HepG2 (cell line): Measurements from ENCODE around the gene MYO19. TPM values are rescaled to one million over a fixed set of nuclear protein-coding genes. Genes with fewer than 3 reads are reported as not detected.

Source experiments
- AGO1 ChIP-seq: fragments of 200-400 bp; formaldehyde crosslinking; IDR thresholded peaks from 2 replicates; pipeline ENCODE4 v1.6.1; 2017; ENCODE audit warnings: mild to moderate bottlenecking, low read depth, low read length, moderate library complexity; ENCODE audit not compliant: poor library complexity, severe bottlenecking
- BRF2 ChIP-seq: sonication (generic); formaldehyde crosslinking; IDR thresholded peaks from 2 replicates; pipeline ENCODE4 v1.8.1; 2022; ENCODE audit warnings: mild to moderate bottlenecking, missing genetic modification reagents
- KDM1A ChIP-seq: IDR thresholded peaks from 2 replicates; pipeline ENCODE4 v1.6.1; 2016; ENCODE audit warnings: missing compliant biosample characterization
- KDM5A ChIP-seq: fragments of 200-600 bp; sonication (generic); IDR thresholded peaks from 2 replicates; pipeline ENCODE4 v1.7.0; 2018; ENCODE audit warnings: antibody characterized with exemption, mild to moderate bottlenecking, low read length, borderline replicate concordance
- MED13 ChIP-seq: sonication (generic); formaldehyde crosslinking; IDR thresholded peaks from 2 replicates; pipeline ENCODE4 v1.5.0; 2020; ENCODE audit warnings: missing genetic modification reagents
- NCOA1 ChIP-seq: sonication (generic); formaldehyde crosslinking; IDR thresholded peaks from 2 replicates; pipeline ENCODE4 v1.9.0; 2021; ENCODE audit warnings: missing genetic modification reagents
- NFYC ChIP-seq: IDR thresholded peaks from 2 replicates; pipeline ENCODE4 v1.6.1; 2016; ENCODE audit warnings: missing genetic modification reagents, missing compliant biosample characterization
- PAWR ChIP-seq: sonication (generic); formaldehyde crosslinking; IDR thresholded peaks from 2 replicates; pipeline ENCODE4 v1.4.0; 2020; ENCODE audit warnings: missing genetic modification reagents, mild to moderate bottlenecking, borderline replicate concordance
- PCBP1 ChIP-seq: fragments of 200-400 bp; formaldehyde crosslinking; IDR thresholded peaks from 2 replicates; pipeline ENCODE4 v1.6.1; 2017; ENCODE audit warnings: mild to moderate bottlenecking, low read depth, low read length, borderline replicate concordance
- SAFB2 ChIP-seq: sonication (generic); formaldehyde crosslinking; IDR thresholded peaks from 2 replicates; pipeline ENCODE4 v1.5.1; 2020; ENCODE audit warnings: missing genetic modification reagents, low read depth, mild to moderate bottlenecking, borderline replicate concordance
- SCMH1 ChIP-seq: sonication (generic); formaldehyde crosslinking; IDR thresholded peaks from 2 replicates; pipeline ENCODE4 v1.9.0; 2021; ENCODE audit warnings: missing genetic modification reagents, mild to moderate bottlenecking, borderline replicate concordance
- SRY ChIP-seq: sonication (generic); formaldehyde crosslinking; IDR thresholded peaks from 2 replicates; pipeline ENCODE4 v1.8.0; 2022; ENCODE audit warnings: mild to moderate bottlenecking, missing genetic modification reagents
- ZBTB25 ChIP-seq: IDR thresholded peaks from 2 replicates; pipeline ENCODE4 v1.6.1; 2018; ENCODE audit warnings: missing genetic modification reagents
- ZNF230 ChIP-seq: sonication (generic); formaldehyde crosslinking; IDR thresholded peaks from 2 replicates; pipeline ENCODE4 v1.4.0; 2020; ENCODE audit warnings: mild to moderate bottlenecking, missing genetic modification reagents
- ZNF629 ChIP-seq: sonication (generic); formaldehyde crosslinking; conservative IDR thresholded peaks from 2 replicates; pipeline ENCODE4 v1.5.0; 2020; ENCODE audit warnings: missing genetic modification reagents
- ZNF724P ChIP-seq: sonication (generic); formaldehyde crosslinking; IDR thresholded peaks from 2 replicates; pipeline ENCODE4 v1.8.0; 2022; ENCODE audit warnings: missing genetic modification reagents, borderline replicate concordance
- polyA plus RNA-seq, 8 experiments: library from polyadenylated mRNA; depleted of rRNA in 3 of 8; stranded (reverse) in 7 of 8; unstranded in 1 of 8; fragments of >200 nt; fragmentation: Illumina TruSeq in 4 of 8; extraction: Trizol in 4 of 8; gene quantifications; 2 replicates each; pipeline versions ENCODE4 v1.2.1 to v1.2.3, GENCODE V29; 2011 to 2016; ENCODE audit warnings: low read depth in 4 of 8, missing spikeins in 1 of 8, mixed read lengths in 1 of 8; ENCODE audit not compliant: insufficient read depth in 1 of 8
- total RNA-seq, 5 experiments: library from RNA; depleted of rRNA; stranded (reverse); fragments of >200 nt; fragmentation: Illumina TruSeq; extraction: Trizol; gene quantifications; 2 replicates each; pipeline ENCODE4 v1.2.3, GENCODE V29; 2016; ENCODE audit warnings: low read depth in 1 of 5
- TF ChIP-seq, protein P1 (sequence below): sonication (generic); formaldehyde crosslinking; IDR thresholded peaks from 2 replicates; pipeline ENCODE4 v1.9.0; 2021; ENCODE audit warnings: missing genetic modification reagents, mild to moderate bottlenecking, borderline replicate concordance
- TF ChIP-seq, protein P2 (sequence below): sonication (generic); formaldehyde crosslinking; IDR thresholded peaks from 2 replicates; pipeline ENCODE4 v1.4.0; 2020; ENCODE audit warnings: mild to moderate bottlenecking, missing genetic modification reagents
- TF ChIP-seq, protein P3 (sequence below): IDR thresholded peaks from 2 replicates; pipeline ENCODE4 v1.6.1; 2016; ENCODE audit warnings: control low read depth

The MYO19 gene
- total and polyA plus RNA-seq, 2 of the 13 experiments (the other 11 are each of a cell fraction or from before 2014, with no cell fraction given), result 75.7 to 82.3 TPM

DNA sequence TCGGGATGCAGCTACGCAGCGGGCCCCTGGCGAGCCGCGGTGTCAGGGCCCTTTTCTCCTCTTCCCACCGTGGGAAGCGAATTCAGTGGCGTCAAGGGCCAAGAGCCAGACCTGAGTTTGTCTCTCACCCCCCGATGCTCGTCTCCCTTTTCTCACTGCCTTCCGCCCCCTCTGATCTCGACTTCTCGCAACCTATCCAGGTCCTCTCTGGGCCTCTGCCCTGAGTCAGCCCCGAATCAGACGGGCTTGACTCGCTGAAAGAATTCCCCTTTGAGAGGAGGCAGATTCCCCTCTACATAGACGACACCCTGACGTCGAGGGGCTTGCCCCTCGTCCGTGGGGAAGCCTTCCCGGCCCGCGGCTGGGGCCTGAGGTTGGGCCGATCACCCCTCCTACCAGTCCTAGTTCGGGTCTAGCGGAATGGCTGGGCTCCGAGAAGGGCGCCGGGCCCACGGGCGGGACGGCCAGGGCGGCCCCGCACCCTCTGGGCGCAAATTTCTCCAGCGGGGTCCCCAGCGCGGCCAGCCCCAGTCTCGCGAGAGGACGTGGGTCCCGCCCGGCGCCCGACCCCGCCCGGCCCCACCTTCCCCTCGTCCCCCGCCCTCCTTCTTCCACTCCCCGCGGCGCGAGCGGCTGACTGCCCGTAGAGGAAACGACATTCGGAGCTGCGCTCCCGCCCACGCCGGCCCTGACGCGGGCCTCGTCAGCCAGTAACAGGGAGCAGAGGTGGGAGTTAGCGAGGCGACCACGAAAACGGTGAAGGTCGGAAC lies 9.8 kb upstream of the MYO19 start, which contains the start of gene GGNBP2 (continued):
- TF ChIP-seq BRF2 (CRISPR knock-in tag) (no peak), SCMH1 (CRISPR knock-in tag) (no peak), PAWR (CRISPR knock-in tag) (no peak), MED13 (CRISPR knock-in tag) (no peak), SRY (CRISPR knock-in tag) (peak; percentile 87), NCOA1 (no peak), ZNF230 (no peak; the same call in 1 of the 2 replicates), AGO1 (peak; percentile 43), SAFB2 (CRISPR knock-in tag) (no peak; the same call in 1 of the 2 replicates), KDM1A (no peak), PCBP1 (no peak; the same call in 1 of the 2 replicates), NFYC (CRISPR knock-in tag) (peak; percentile 7; the same call in 1 of the 2 replicates), ZBTB25 (0 out of 2 replicates have a peak, but pooled peaks have one; percentile 22), ZNF629 (CRISPR knock-in tag) (no peak), KDM5A (peak; percentile 74; the same call in 1 of the 2 replicates), ZNF724P (CRISPR knock-in tag) (no peak)
- TF ChIP-seq, protein P1, sequence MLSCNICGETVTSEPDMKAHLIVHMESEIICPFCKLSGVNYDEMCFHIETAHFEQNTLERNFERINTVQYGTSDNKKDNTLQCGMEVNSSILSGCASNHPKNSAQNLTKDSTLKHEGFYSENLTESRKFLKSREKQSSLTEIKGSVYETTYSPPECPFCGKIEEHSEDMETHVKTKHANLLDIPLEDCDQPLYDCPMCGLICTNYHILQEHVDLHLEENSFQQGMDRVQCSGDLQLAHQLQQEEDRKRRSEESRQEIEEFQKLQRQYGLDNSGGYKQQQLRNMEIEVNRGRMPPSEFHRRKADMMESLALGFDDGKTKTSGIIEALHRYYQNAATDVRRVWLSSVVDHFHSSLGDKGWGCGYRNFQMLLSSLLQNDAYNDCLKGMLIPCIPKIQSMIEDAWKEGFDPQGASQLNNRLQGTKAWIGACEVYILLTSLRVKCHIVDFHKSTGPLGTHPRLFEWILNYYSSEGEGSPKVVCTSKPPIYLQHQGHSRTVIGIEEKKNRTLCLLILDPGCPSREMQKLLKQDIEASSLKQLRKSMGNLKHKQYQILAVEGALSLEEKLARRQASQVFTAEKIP (CRISPR knock-in tag), result no peak
- TF ChIP-seq, protein P2, sequence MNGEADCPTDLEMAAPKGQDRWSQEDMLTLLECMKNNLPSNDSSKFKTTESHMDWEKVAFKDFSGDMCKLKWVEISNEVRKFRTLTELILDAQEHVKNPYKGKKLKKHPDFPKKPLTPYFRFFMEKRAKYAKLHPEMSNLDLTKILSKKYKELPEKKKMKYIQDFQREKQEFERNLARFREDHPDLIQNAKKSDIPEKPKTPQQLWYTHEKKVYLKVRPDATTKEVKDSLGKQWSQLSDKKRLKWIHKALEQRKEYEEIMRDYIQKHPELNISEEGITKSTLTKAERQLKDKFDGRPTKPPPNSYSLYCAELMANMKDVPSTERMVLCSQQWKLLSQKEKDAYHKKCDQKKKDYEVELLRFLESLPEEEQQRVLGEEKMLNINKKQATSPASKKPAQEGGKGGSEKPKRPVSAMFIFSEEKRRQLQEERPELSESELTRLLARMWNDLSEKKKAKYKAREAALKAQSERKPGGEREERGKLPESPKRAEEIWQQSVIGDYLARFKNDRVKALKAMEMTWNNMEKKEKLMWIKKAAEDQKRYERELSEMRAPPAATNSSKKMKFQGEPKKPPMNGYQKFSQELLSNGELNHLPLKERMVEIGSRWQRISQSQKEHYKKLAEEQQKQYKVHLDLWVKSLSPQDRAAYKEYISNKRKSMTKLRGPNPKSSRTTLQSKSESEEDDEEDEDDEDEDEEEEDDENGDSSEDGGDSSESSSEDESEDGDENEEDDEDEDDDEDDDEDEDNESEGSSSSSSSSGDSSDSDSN, result peak; percentile 94
- TF ChIP-seq, protein P3, sequence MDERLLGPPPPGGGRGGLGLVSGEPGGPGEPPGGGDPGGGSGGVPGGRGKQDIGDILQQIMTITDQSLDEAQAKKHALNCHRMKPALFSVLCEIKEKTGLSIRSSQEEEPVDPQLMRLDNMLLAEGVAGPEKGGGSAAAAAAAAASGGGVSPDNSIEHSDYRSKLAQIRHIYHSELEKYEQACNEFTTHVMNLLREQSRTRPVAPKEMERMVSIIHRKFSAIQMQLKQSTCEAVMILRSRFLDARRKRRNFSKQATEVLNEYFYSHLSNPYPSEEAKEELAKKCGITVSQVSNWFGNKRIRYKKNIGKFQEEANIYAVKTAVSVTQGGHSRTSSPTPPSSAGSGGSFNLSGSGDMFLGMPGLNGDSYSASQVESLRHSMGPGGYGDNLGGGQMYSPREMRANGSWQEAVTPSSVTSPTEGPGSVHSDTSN (CRISPR knock-in tag), result no peak
